Measurements from ENCODE around the gene MT1X.
"Not testable (repeated sequence)": the region's sequence is repeated elsewhere in the genome, so short reads cannot be mapped to it uniquely, and the experiment has no call there.

The MT1X gene

DNA sequence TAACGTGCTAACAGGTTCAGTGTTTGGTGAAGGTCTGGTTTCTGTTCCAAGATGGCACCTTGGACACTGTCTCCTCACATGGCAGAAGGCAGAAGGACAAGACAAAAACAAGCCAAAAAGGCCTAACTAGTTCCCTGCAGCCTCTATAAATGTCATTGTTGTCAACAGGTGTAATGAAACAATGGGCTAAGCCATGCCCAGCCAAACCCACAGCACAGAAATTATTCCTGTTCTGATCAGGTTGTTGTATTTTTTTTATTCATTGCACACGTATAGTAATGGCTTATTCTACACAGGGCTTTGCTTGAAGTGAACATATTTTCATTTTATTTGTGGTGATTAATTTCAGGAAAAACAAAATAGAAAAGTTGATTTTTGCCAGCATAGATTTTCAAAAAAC is 31.5 kb downstream of the MT1X start:
- no peak for DNase-seq

DNA sequence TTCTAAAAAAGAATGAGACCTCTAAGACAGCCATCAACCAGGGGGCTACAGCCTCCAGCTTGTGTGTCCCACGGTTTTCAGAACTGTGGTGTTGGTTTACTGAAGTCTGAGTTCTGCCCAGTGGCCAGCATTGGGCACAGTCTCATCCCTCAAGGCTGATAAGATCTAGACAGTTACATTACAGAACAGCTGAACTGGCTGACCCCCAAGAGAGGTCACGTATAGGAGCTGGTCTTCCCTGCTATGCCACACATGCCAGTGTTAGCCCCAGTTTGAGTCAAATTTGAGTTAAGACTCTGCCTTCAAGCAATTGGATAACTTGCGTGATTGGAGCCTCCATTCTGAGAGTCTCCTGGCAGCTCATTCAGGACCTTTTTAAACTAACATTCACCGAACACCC is 32.9 kb downstream of the MT1X start:
- no peak for DNase-seq

DNA sequence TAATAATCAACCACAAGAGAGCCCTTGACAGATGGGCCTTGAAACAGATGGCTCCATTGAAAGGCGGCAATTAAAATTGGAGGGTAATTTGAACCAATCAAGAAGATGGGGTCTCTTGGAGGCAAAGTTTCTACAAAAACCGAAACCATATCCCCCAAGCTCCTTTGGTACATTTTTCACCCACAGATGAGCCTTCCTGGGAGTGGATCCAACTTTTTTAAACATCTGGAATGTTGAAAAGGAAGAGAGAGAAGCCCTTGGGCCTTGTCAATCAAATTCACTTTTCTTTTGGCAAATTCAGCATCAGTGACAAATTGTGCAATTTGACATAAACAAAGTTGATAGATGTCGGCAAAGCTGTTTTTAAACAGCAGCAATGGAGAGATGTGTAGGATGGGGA is 34.5 kb downstream of the MT1X start:
- no peak for DNase-seq

DNA sequence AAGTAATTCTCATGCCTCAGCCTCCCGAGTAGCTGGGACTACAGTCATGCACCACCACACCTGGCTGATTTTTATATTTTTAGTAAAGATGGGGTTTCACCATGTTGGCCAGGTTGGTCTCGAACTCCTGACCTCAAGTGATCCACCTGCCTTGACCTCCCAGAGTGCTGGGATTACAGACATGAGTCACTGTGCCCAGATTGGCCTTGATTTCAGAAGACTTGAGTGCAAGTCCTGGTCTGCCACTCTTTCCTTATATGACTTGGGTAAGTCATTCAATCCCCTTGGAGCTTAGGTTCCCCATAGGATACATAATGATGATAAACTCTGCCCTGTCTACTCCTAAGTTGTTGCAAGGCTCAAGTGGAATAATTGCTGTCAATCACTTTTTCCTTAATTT is 35.3 kb downstream of the MT1X start:
- not testable (repeated sequence) for DNase-seq

DNA sequence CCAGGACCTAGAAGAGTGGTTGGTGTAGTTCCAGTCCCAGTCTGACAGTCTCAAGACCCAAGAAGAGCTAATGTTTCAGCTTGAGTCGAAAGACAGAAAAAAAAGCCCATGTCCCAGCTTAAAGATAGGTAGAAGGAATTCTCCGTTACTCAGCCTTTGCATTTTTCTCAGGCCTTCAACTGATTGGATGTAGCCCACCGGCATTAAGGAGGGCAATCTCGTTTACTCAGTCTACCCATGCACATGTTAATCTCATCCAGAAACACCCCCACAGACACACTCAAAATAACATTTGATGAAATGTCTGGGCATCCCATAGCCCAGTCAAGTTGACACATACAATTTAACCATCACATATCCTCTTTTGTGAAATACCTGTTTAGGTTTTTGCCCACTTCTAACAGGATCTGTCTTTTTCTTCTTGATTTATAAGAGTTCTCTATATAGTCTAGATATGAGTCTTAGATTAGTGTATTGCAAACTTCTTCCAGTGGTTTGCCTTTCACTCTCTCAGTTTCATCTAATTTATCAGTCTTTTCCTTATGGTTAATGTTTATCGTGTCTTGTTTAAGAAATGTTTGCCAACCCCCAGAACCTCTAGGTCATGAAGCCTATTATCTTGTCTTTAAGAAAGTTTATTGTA is 40.1 kb downstream of the MT1X start:
- DNase-seq = no peak

DNA sequence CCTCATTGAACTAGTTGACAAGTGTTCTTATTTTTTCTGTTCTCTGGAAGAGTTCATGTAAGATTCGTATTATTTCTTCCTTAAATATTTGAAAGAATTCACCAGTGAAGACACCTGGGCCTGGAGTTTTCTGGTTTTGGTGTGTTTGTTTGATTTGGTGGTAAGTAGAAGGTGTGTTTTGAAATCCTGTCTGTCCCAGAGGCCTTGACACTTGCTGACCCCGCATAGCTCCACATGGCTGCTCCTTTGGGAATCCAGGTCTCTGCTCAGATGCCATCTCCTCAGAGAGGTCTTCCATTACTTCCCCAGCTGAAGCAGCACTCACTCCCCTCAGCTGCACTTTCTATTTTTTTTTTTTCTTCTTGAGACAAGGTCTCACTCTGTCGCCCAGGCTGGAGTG is 41.9 kb downstream of the MT1X start:
- DNase-seq = no peak

DNA sequence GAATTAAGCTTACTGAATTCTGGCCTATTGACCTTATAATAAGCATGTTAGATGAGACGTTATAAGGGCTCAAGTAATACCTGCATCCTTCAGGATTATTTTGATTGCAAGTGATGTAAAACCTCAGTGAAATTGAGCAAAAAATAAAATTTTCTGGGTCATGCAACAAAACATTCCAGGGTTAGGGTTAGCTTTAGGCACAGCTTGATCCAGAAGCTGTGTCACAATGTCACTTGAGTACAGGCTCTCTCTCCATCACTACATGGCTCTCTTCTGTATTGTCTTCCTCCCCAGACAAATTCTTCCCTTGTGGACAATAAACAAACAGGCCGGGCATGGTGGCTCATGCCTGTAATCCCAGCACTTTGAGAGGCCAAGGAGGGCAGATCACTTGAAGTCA is 44.0 kb downstream of the MT1X start:
- no peak for DNase-seq

DNA sequence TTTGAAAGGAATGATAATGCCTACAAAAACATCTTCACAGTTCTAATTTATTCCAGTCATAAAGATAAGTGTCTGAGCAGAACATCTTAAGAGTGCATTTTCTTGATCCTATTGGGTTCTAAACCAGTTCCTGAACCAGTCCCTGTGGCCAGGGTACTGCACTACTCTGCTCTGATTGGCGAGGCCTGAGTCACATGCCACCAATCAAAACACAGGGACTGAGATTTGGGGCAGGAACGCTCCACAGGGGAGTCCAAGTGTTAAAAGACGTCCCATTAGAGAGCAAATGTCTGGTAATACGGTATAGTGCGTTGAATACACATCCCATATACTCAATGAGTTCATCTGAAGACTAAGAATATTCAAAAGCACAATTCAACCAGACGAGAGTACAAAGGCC is 44.7 kb downstream of the MT1X start:
- no peak for DNase-seq

DNA sequence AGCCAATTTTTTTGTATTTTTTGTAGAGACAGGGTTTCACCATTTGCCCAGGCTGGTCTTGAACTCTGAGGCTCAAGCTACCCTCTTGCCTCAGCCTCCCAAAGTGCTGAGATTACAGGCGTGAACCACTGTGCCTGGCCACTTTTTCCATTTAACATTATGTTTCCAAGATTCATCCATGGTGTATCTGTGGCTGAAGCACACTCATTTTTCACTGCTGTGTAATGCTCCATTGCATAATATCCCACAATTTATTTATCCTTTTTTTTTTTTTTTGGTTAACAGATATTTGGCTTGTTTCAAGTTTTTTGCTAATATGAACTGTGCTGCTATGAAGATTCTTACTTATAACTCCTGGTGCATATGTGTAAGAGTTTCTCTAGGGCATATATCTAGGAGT is 45.8 kb downstream of the MT1X start:
- DNase-seq = no peak

DNA sequence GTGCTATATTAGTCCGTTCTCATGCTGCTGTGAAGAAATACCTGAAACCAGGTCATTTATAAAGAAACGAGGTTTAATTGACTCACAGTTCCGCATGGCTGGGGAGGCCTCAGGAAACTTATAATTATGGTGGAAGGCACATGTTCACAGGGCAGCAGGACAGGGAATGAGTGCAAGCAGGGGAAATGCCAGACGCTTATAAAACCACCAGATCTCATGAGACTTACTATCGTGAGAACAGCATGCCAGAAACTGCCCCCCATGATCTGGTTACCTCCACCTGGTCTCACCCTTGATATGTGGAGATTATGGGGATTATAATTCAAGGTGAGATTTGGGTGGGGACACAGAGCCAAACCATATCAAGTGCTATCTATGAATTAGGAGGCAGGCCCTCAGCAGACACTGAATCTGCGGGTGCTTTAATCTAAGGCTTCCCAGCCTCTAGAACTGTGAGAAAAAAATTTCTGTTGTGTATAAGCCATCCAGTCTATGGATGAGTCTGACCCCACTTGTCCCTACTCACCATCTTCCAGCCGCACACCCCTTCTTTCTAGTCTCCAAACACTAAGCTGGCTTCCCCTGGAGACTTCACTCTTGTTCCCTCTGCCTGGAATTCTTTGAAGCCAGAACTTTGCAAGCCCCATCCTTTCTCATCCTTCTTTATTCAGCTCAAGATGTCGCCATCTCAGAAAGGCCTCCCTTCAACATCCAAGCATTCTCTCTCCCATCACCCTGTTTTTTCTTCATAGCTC is 46.9 kb downstream of the MT1X start:
- DNase-seq = no peak

DNA sequence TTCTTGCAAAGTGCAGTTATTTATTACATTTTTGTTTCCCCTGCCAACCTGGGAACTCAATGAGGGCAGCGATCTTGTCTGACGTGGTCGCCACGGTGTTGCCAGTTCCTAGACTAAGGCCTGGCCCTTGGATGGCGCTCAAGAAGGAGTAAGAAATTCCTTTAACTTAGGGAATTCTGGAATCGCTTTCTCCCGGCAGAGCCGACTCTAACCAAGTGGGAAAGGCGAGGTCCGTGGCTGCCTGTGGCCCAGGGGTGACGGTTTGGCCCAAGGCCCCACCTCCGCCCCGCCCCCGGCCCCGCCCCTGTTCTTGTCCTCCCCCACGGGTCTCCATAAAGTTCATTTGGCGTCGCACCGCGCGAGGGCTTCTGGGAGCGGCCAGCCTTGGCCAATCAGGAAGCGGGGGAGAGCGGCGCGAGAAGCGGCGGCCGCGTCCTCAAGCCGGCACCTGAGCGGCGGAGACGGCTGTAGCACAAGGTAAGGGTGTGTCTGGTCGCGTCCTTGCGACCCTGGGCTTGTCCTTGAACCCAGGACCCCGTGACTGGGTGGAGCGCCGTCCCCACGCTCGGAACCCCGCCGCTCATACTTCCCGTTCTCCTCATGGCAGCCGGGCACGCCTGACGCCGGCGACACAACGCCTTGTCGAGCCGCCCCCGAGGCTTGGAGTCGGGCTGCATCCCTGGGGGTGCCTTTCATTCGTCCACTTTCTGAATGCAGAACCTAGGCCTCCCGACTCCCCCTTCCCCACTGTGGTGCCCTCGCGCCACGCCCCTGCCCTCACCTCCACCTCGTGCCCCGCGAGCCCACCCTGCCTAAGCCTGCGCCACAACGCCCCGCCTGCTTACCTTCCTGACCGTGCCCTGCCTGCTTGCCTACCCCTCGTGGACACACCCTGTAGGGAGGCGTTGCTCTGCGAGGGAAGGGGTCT is 47.7 kb downstream of the MT1X start, which contains the start of gene NUP93:
TSS of gene NUP93 (plus strand) at position 395 of the 928 bp plus-strand sequence. CDS start 18,119 bp downstream, outside the sequence.
- peak; percentile 88 for DNase-seq

DNA sequence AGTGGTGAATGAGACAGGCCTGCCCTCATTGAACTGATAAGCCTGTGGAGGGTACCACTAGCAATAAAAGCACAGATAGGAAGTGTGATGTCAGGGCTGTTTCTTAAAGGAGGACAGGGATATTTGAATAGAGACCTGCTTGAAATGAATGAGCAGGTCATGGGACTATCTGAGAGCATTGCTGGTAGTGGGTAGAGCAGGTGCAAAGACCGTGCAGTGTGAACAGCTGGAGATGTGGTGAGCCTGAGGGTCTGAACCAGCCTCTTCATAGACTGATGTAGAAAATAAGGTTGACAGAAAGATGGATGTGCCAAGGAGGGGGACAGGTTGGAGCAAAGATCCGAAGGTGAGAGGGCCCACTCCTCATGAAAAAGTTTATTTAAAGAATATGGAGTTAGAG is 50.1 kb downstream of the MT1X start:
- DNase-seq = no peak

DNA sequence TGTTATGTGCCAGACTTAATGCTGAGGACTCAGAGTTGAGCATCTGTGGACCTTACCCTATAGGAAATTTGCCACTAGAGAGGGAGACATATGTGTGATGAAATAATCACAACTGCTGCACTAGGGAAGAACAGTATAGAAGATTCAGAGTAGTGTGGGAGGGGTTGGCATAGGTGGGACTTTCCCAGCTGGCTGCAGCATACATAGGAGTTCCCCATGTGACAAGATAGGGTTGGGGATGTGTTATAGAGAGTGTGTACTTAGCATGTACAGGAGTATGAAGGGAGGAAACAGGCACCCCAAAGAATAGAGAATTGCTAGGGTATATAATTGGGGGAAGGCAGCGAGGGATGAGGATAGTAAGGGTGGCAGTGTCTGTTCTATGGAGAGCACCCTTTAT is 50.6 kb downstream of the MT1X start:
- DNase-seq = no peak
